SU-DHL-6 (cell line): ENCODE data around the gene NIM1K.

Experiments
- EZH2phosphoT487 ChIP-seq: fragments of 200-600 bp; sonication (generic), shearing (Covaris generic); conservative IDR thresholded peaks from 2 replicates; pipeline ENCODE4 v1.6.1; 2018; ENCODE audit warnings: mild to moderate bottlenecking, antibody characterized with exemption, low read length, moderate library complexity, mixed read lengths
- TF ChIP-seq, protein P1 (sequence below): fragments of 200-600 bp; sonication (generic); IDR thresholded peaks from one replicate; pipeline ENCODE4 v1.5.1; 2017; ENCODE audit warnings: antibody characterized with exemption, mild to moderate bottlenecking, low read length, moderate library complexity; ENCODE audit not compliant: insufficient read depth, poor library complexity, severe bottlenecking

DNA sequence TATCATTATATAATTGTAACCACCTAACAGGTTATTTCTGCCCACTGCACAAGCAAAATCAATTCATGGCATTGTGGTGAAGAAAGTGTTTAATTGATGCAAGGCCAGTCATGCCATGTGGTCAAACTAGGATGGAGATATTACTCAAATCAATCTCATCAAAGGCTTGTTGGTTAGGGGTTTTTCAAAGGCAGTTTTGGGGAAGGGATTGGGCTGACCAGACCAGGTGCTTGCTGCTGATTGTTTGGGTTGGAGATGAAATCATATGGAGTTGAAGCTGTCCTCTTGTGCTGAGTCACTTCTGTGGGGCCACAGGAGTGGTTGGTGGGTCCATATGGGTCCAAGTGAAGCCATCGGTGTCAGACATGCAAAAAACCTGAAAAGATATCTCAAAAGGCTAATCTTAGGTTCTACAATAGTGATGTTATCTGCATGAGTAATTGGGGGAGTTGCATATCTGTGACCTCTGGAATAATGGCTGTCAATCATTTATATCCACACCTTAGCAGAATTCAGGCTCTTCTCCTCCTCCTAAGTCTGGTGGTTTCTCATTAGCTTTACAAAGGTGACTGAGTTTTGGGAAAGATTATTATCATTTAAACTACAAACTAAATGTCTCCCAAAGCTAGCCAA, 76.3 kb downstream of the NIM1K start:
- TF ChIP-seq EZH2phosphoT487: no peak
- TF ChIP-seq, protein P1, sequence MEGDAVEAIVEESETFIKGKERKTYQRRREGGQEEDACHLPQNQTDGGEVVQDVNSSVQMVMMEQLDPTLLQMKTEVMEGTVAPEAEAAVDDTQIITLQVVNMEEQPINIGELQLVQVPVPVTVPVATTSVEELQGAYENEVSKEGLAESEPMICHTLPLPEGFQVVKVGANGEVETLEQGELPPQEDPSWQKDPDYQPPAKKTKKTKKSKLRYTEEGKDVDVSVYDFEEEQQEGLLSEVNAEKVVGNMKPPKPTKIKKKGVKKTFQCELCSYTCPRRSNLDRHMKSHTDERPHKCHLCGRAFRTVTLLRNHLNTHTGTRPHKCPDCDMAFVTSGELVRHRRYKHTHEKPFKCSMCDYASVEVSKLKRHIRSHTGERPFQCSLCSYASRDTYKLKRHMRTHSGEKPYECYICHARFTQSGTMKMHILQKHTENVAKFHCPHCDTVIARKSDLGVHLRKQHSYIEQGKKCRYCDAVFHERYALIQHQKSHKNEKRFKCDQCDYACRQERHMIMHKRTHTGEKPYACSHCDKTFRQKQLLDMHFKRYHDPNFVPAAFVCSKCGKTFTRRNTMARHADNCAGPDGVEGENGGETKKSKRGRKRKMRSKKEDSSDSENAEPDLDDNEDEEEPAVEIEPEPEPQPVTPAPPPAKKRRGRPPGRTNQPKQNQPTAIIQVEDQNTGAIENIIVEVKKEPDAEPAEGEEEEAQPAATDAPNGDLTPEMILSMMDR: no peak
